MCF 10A (cell line): ENCODE results near the gene GJA3. TPM values are rescaled to one million over a fixed set of nuclear protein-coding genes. Genes with fewer than 3 reads are reported as not detected.

Source experiments
- Bru-seq: library from RNA; stranded (reverse); fragments of 400-500 nt; gene quantifications from one replicate; lab custom pipeline; 2021; lab: Mats Ljungman, UMichigan
- BruChase-seq, 2 experiments: library from RNA; stranded (reverse); fragments of 400-500 nt; gene quantifications; one replicate each; lab custom pipeline; 2021; lab: Mats Ljungman, UMichigan
- BruUV-seq: library from RNA; stranded (reverse); fragments of 400-500 nt; replicated peaks from 2 replicates; lab custom pipeline; 2021; lab: Mats Ljungman, UMichigan
- CTCF ChIA-PET: fragments of 300-600 bp; sonication (Branson Sonifier 250); formaldehyde crosslinking; extraction: SDS; loops from one replicate; lab custom pipeline; 2021; ENCODE audit warnings: antibody characterized with exemption, inconsistent platforms; lab: Yijun Ruan, JAX
- POLR2A ChIA-PET: fragments of 300-600, 350-650 bp; sonication (Branson Sonifier 250); formaldehyde crosslinking; extraction: SDS; loops from one replicate; lab custom pipeline; 2020; ENCODE audit warnings: antibody characterized with exemption, inconsistent platforms; lab: Yijun Ruan, JAX
- DNase-seq: peaks from one replicate; pipeline ENCODE4 v3.0.0-alpha.2; 2018; ENCODE audit not compliant: unreplicated experiment
- H3K27ac Mint-ChIP-seq: one replicate; pipeline ENCODE4 v1.8.0; 2022; ENCODE audit warnings: mild to moderate bottlenecking, low read depth, mixed read lengths; ENCODE audit not compliant: unreplicated experiment
- H3K27me3 Mint-ChIP-seq: one replicate; pipeline ENCODE4 v1.8.0; 2022; ENCODE audit warnings: mixed read lengths; ENCODE audit not compliant: insufficient read depth, unreplicated experiment
- H3K36me3 Mint-ChIP-seq: one replicate; pipeline ENCODE4 v1.8.0; 2022; ENCODE audit warnings: mild to moderate bottlenecking, moderate library complexity, mixed read lengths; ENCODE audit not compliant: insufficient read depth, unreplicated experiment
- H3K4me1 Mint-ChIP-seq: one replicate; pipeline ENCODE4 v1.8.0; 2022; ENCODE audit warnings: mixed read lengths; ENCODE audit not compliant: insufficient read depth, unreplicated experiment
- H3K4me3 Mint-ChIP-seq: one replicate; pipeline ENCODE4 v1.8.0; 2022; ENCODE audit warnings: mild to moderate bottlenecking, moderate library complexity, mixed read lengths; ENCODE audit not compliant: unreplicated experiment
- H3K9me3 Mint-ChIP-seq: one replicate; pipeline ENCODE4 v1.8.0; 2022; ENCODE audit warnings: mixed read lengths; ENCODE audit not compliant: unreplicated experiment
- intact Hi-C: fragments of 100-400 bp; cut with micrococcal nuclease; formaldehyde crosslinking; loops from 2 replicates; pipeline ENCODE4 v1.14.1; 2022
- long read RNA-seq: library from polyadenylated mRNA; stranded (forward); transcript quantifications from one replicate; pipeline ENCODE4 v2.0.0, GENCODE V29; 2022
- total RNA-seq: library from RNA; stranded (reverse); gene quantifications from 2 replicates; pipeline ENCODE4 v1.2.3, GENCODE V29; 2022
- TF ChIP-seq, protein P1 (sequence below): fragments of 200-600 bp; IDR thresholded peaks from one replicate; pipeline ENCODE4 v1.8.0; 2022; ENCODE audit warnings: antibody characterized with exemption, mild to moderate bottlenecking; ENCODE audit not compliant: unreplicated experiment

Gene GJA3
- total RNA-seq (3.0 and 4.7 TPM in 2 replicates), Bru-seq, nascent RNA (percentile 37 among the genes with signal in this experiment), BruChase-seq, experiment 1, labeled RNA remaining after a 6-hour chase (percentile 58 among the genes with signal in this experiment), BruChase-seq, experiment 2, labeled RNA remaining after a 2-hour chase (percentile 44 among the genes with signal in this experiment)
- long read RNA-seq, full-length matches to known transcripts: 23 of 24 reads
- long read RNA-seq, partial matches to known transcripts: 0 of 24 reads
- long read RNA-seq, other reads (novel, unspliced or antisense): 1 of 24 reads

DNA sequence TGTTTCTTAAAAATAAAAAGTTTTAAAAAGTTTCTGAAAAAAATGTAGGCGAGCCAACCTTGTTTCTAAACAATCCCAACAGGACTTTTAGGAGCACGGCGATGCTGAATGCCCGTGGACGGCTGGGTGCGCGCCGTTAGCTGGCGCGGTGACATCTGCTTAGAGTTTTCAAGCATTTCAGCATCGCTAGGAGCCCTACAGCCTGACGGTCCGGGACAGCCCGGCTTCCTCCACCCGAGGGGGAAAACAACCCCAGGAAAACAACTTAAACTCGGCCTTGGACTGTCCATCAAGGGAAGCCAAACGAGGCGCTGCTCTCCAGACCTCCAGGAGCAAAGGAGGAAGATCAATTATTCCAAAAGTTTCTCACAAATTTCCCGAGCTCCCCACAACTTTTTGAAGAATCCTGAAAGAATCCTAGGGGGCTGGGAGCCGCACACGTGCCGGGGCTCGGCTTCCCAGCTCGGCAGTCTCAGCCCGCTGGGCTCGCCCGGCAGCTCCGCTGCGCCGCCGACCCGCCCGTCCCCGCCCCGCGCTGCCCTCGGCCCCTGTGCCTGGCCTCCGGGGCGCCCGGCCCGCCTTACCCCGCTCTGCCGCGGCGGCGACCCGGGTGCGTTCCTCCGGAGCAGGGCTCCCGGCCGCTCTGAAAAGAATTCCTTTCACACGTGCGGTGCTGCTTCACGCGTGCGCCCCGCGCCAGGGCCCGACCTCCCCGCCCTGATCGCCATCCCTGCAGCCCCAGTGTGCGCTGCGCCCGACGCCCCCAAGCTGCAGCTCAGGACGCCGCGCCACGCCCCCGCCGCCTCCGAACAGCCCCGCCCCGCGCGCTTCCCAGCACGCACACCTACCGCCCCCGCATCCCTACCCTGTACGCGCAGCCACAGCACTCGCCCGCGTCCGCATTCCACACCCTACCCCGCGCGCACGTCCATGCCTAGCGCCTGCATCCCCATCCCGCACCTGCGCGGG, at the start of gene GJA3:
Gene GJA3, minus strand, starts transcription at position 747 of the 969 bp plus-strand sequence. CDS start 17,764 bp downstream, outside the sequence.
- no peaks in the 10 kb centered on the region for H3K9me3 Mint-ChIP-seq
- BruUV-seq: TSS peak; percentile 31
- peak within 1 kb of the TSS; percentile 76 for H3K4me3 Mint-ChIP-seq
- peak; percentile 57 for DNase-seq
- intact Hi-C loops: no loop called here
- H3K36me3 Mint-ChIP-seq: no peaks in the 10 kb centered on the region
- peaks cover 8% of the 10 kb centered on the region for H3K4me1 Mint-ChIP-seq
- H3K27me3 Mint-ChIP-seq: no peaks in the 10 kb centered on the region
- TF ChIP-seq, protein P1, sequence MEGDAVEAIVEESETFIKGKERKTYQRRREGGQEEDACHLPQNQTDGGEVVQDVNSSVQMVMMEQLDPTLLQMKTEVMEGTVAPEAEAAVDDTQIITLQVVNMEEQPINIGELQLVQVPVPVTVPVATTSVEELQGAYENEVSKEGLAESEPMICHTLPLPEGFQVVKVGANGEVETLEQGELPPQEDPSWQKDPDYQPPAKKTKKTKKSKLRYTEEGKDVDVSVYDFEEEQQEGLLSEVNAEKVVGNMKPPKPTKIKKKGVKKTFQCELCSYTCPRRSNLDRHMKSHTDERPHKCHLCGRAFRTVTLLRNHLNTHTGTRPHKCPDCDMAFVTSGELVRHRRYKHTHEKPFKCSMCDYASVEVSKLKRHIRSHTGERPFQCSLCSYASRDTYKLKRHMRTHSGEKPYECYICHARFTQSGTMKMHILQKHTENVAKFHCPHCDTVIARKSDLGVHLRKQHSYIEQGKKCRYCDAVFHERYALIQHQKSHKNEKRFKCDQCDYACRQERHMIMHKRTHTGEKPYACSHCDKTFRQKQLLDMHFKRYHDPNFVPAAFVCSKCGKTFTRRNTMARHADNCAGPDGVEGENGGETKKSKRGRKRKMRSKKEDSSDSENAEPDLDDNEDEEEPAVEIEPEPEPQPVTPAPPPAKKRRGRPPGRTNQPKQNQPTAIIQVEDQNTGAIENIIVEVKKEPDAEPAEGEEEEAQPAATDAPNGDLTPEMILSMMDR: no peak
- ChIA-PET POLR2A (interaction anchor here (0.7 to 1.7 kb wide), 5 partner anchors 11 to 201 kb away, joined by 3 to 7 read pairs (median 4); no protein-coding TSS in a partner anchor), CTCF (interaction anchor here (0.6 to 1.9 kb wide), 6 partner anchors 15 to 233 kb away, joined by 3 to 6 read pairs (median 4); no protein-coding TSS in a partner anchor)
- H3K27ac Mint-ChIP-seq: no peak within 1 kb of the TSS

DNA sequence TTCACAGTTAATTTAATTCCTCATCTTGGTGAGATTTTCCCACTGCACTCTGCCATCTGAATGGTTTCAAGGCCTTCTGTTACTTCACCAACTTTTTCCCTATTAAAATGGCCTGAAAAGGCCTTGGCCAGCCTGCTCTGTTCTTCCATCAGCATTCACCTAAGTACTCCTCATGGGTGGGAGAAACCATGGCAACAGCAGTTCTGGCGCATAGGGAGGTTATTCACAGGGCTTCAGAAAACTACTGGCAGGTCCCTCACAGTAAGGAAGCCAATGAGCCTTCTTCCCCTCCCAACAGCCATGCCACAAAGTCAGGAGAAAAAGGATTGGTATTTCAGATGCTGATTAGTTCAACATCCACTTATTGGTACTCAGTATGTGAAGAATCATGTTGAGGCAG, 49.1 kb upstream of the GJA3 start:
- no TSS peak for BruUV-seq
- CTCF ChIA-PET: interaction anchor here (0.8 kb wide), 1 partner anchor 14 kb away, joined by 3 read pairs; no protein-coding TSS in a partner anchor
- intact Hi-C loops: no loop called here

DNA sequence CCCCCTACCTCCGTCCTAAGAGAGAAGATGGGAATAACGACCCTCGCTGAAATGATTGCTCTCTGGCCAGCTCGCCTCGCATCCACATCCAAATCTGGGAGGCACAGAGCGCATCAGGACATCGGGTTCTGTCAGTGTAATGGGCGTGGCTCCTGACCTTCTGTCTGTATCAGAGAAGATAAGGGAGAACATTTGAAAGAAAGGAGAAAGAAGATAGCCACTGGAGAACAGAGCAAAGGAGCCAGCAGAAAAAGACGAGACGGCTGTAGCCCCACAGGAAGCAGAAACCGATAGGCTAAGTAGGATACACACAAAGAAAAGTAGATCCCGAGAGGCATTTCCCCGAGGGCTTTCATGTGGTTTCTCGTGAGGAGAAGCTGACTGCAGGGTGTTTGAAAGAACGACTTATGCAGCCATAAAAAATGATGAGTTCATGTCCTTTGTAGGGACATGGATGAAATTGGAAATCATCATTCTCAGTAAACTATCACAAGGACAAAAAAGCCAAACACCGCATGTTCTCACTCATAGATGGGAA, 45.9 kb upstream of the GJA3 start:
- POLR2A ChIA-PET: no interaction called here
- Mint-ChIP-seq H3K27ac (no peak overlapping the region), H3K27me3 (no peaks in the 10 kb centered on the region), H3K9me3 (no peaks in the 10 kb centered on the region), H3K4me3 (no peak overlapping the region), H3K36me3 (no peaks in the 10 kb centered on the region), H3K4me1 (no peaks in the 10 kb centered on the region)
- no peak for DNase-seq
- CTCF ChIA-PET: no interaction called here
- BruUV-seq: no TSS peak
- intact Hi-C loops: no loop called here
- TF ChIP-seq, protein P1: no peak

More for the DNA sequence above, 49.1 kb upstream of the GJA3 start:
- H3K27ac Mint-ChIP-seq: no peak overlapping the region
- DNase-seq: no peak
- H3K4me1 Mint-ChIP-seq: no peaks in the 10 kb centered on the region
- H3K4me3 Mint-ChIP-seq: no peak overlapping the region
- POLR2A ChIA-PET: no interaction called here
- H3K36me3 Mint-ChIP-seq: no peaks in the 10 kb centered on the region
- peaks cover 10% of the 10 kb centered on the region for H3K9me3 Mint-ChIP-seq
- TF ChIP-seq, protein P1: no peak
- no peaks in the 10 kb centered on the region for H3K27me3 Mint-ChIP-seq
